LoVo (cell line): ENCODE measurements around the gene DLG4.
A peak's percentile ranks its signal among the peaks of the same experiment; 100 is the strongest.

Experiments used
- DNase-seq: peaks from one replicate; pipeline ENCODE4 v3.0.0-alpha.2; 2016; ENCODE audit warnings: low spot score

DLG4 gene

DNA sequence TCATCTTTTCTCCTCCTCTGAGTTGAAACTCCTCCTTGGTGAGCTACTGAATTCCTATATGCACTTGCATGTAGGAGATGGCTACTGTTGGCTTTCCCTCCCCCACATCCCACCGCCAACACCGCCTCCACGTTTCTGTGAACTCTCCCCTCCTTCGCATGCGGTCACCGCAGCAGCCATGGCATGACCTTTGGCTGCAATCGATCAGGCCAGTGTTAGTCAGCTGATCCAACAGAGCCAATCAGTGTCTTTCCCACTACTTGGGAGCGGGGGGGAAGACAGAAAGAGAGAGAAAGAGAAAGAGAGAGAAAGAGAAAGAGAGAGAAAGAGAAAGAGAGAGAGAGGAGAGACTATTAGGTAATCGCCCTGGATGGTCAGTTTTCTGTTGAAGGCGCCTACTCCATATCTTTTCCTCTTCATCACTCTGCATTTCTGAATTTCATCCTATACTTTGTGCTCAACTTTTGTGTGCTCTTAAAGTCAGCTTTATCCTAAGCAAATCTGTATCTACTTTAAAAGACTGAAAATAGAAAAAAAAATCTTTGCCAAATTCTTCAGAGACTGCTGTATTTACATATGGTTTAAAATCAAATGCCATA is 63.2 kb downstream of the DLG4 start:
- no peak for DNase-seq

DNA sequence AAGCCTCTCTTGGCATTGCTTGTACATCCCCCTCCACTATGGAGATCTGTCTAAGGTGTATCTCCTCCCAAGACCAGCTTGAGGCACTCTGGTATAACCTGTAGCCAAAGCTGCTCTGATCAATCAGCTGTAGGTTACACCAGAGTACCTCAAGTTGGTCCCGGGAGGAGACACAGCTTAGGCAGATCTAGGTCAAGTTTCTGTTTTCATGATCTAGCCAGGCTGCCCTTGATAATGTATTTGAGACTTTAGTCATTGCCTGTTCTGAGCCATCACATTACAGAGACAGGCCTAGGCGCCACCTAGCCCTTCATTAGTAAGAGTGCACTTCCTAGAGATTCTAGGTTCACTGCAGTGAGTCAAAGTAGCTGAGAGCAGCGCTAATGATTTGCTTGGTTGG is 71.9 kb downstream of the DLG4 start:
- DNase-seq, result no peak

DNA sequence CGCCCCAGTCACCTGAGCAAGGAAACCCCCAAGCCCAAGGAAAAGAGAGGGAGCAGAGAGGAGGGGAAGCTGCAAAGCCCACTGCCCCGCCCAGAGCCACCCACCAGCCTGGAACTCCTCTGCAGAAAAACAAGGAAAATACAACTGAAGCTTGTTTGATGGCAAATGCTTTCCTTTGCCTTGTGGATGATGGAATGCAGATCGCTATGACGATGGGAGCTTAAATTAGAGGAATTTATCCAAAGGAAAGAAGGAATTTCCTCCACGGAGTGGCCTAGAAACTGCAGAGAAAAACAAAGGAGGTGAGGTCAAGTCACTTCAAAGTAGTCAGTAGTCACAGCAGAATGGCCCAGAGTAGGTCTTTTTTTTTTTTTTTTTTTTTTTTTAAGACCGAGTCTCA is 73.5 kb downstream of the DLG4 start:
- DNase-seq, result no peak

DNA sequence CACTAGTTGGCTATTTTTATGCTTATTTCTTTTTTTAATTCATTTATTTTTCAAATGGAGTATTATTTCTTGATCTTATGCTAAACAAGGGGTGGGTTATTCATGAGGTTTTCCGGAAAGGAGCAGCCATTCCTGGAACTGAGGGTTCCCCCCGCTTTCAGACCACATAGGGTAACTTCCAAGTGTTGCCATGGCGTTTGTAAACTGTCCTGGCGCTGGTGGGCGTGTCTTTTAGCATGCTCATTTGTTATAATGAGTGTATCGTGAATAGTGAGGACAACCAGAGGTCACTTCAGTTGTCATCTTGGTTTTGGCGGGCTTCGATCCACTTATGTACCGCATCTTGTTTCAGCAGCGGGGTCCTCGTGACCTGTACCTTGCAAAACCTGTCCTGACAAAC is 75.4 kb downstream of the DLG4 start:
- no peak for DNase-seq

DNA sequence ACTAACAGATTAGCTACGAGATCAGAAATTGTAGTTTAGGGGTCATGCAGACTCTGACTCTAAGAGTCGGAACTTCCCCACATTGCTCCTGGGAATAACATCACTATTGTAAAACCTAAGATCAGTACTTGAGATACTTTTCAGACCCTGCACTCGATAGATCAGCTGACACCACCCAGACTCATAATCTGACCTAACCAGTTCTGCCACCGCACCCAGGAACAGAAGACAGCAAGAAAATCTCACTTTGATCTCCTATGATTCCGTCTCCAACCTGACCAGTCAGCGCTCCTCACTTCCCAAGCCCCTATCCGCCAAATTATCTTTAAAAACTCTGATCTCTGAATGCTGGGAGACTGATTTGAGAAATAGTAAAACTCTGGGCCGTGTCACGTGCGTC is 77.8 kb downstream of the DLG4 start:
- DNase-seq, result peak; percentile 27

DNA sequence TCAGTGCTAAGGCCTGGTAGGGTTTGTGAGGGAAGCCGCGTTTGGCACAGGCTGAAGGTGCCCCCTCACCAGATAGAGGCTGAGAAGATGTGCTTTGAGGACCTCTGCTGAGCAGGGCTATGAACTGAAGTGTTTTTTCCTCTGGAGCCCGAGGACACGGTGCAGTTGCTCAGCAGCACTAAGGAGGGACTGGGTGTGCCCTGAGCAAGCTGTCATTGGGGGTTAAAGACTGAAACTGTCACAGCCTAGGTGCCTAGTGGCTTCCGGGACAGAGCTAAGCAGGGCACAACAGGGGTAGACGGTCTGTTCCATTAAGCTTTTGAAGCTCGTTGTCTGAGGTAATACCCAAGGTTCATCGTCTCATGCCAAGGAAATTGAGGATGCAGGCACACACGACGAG is 80.2 kb downstream of the DLG4 start:
- no peak for DNase-seq

DNA sequence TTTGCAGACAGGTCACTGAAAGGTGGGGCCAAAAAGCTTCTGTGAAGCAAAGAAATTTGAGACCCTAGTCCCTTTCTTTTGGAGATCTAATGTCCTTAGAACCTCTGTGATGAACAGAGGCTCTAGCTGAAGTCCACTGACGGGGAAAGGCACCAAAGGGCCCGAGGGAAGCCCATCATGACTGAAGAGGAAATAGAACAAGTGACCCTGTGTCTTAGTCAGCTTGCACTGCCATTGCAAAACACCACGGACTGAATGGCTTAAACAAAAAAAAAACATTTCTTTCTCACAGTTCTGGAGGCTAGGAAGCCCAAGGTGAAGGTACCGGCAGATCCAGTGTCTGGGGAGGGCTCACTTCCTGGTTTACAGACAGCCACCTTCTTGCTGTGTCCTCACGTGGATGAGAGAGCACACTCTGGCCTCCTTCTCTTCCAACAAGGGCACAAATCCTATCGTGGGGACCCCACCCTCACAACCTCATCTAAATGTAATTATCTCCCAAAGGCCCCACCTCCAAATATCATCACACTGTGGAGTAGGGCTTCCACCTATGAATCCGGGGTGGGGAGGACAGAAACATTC is 80.7 kb downstream of the DLG4 start:
- DNase-seq, result no peak

DNA sequence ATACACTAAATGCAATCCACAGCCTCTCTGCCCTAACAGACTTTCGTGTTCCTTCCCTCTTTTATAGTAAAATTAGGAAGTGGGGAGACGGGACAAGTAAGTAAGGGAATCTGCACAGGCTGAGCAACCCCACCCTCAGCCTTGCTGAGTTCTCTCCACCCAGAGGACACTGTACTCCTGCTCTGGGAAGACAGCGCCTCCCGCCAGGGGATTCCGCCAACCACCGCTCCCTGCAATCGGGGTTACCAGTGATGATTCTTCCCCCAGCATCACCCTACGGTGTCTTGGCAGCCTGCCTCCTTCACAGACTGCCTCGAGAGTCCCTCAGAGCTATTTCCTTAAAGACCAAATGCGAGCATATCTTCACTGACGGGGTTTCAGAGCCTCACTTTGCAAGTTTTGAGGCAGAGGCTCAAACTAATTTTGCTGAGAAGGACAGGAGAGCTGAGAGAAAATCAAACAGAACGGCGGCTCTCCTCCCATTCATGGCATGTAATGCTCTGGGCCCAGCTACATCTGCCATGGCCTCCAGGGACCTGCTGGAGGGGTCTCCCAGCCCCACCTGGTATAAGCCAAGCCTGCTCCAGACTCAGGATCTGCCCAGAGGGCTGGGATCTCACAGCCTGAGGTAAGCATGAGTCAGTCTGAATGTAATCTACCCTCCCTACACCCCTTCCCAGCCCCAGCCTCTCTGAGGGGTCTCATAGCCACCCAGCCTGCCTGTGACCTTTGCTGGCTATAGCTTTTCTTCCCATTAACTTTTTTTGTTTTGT is 82.3 kb downstream of the DLG4 start:
- DNase-seq, result no peak
